H9 (cell line): ENCODE measurements around the gene SALL3. TPM values are rescaled to one million over a fixed set of nuclear protein-coding genes. Genes with fewer than 3 reads are reported as not detected.

ENCODE experiments used
- DNase-seq: peaks from one replicate; pipeline ENCODE4 v3.0.0-alpha.2; 2017
- H2AFZ ChIP-seq: one replicate; pipeline ENCODE4 v1.6.1; 2013; ENCODE audit warnings: mild to moderate bottlenecking, low read length, control low read depth, moderate library complexity
- H2AK5ac ChIP-seq: 2 replicates; pipeline ENCODE4 v1.6.1; 2013; ENCODE audit warnings: low read length, control low read depth, mixed read lengths; ENCODE audit not compliant: insufficient read length
- H2BK120ac ChIP-seq: one replicate; pipeline ENCODE4 v1.6.1; 2013; ENCODE audit warnings: low read depth, mild to moderate bottlenecking, low read length, control low read depth, inconsistent platforms; ENCODE audit not compliant: poor library complexity, severe bottlenecking
- H2BK12ac ChIP-seq: 2 replicates; pipeline ENCODE4 v1.6.1; 2013; ENCODE audit warnings: low read length, control low read depth, mixed read lengths, low read depth; ENCODE audit not compliant: insufficient read length
- H2BK15ac ChIP-seq: 2 replicates; pipeline ENCODE4 v1.6.1; 2013; ENCODE audit warnings: low read depth, low read length, control low read depth
- H2BK20ac ChIP-seq: one replicate; pipeline ENCODE4 v1.6.1; 2013; ENCODE audit warnings: low read depth, mild to moderate bottlenecking, low read length, control low read depth, inconsistent platforms; ENCODE audit not compliant: poor library complexity, severe bottlenecking
- H2BK5ac ChIP-seq: 2 replicates; pipeline ENCODE4 v1.6.1; 2013; ENCODE audit warnings: low read length, control low read depth, mixed read lengths; ENCODE audit not compliant: insufficient read length
- H3K14ac ChIP-seq: 2 replicates; pipeline ENCODE4 v1.6.1; 2013; ENCODE audit warnings: low read length, control low read depth; ENCODE audit not compliant: insufficient read depth
- H3K18ac ChIP-seq: 2 replicates; pipeline ENCODE4 v1.6.1; 2013; ENCODE audit warnings: low read depth, mild to moderate bottlenecking, mixed read lengths, low read length, control low read depth; ENCODE audit not compliant: insufficient read length
- H3K23ac ChIP-seq: 2 replicates; pipeline ENCODE4 v1.6.1; 2013; ENCODE audit warnings: low read length, control low read depth, mixed read lengths, low read depth; ENCODE audit not compliant: insufficient read length
- H3K23me2 ChIP-seq: 2 replicates; pipeline ENCODE4 v1.6.1; 2013; ENCODE audit warnings: low read depth, mild to moderate bottlenecking, mixed read lengths, low read length, control low read depth; ENCODE audit not compliant: insufficient read length, poor library complexity, severe bottlenecking
- H3K27ac ChIP-seq: 2 replicates; pipeline ENCODE4 v1.5.1; 2013; ENCODE audit warnings: low read length, control low read depth, mixed read lengths, low read depth; ENCODE audit not compliant: insufficient read length
- H3K27me3 ChIP-seq: 2 replicates; pipeline ENCODE4 v1.6.1; 2013; ENCODE audit warnings: low read length, control low read depth, inconsistent platforms; ENCODE audit not compliant: insufficient read depth
- H3K4ac ChIP-seq: 2 replicates; pipeline ENCODE4 v1.6.1; 2013; ENCODE audit warnings: low read depth, mild to moderate bottlenecking, control low read depth, inconsistent platforms, low read length, moderate library complexity
- H3K4me1 ChIP-seq: 2 replicates; pipeline ENCODE4 v1.6.1; 2013; ENCODE audit warnings: low read length, control low read depth, inconsistent platforms; ENCODE audit not compliant: insufficient read depth
- H3K4me2 ChIP-seq: 2 replicates; pipeline ENCODE4 v1.6.1; 2013; ENCODE audit warnings: low read length, control low read depth, mixed read lengths; ENCODE audit not compliant: insufficient read length, insufficient read depth
- H3K56ac ChIP-seq: 2 replicates; pipeline ENCODE4 v1.6.1; 2013; ENCODE audit warnings: low read depth, mild to moderate bottlenecking, mixed read lengths, low read length, control low read depth; ENCODE audit not compliant: insufficient read length
- H3K79me1 ChIP-seq: 2 replicates; pipeline ENCODE4 v1.6.1; 2013; ENCODE audit warnings: low read depth, mild to moderate bottlenecking, moderate library complexity, low read length, control low read depth, inconsistent platforms; ENCODE audit not compliant: insufficient read depth, poor library complexity, severe bottlenecking
- H3K79me2 ChIP-seq: 2 replicates; pipeline ENCODE4 v1.6.1; 2013; ENCODE audit warnings: low read length, control low read depth, inconsistent platforms; ENCODE audit not compliant: insufficient read depth
- H3K9ac ChIP-seq: 2 replicates; pipeline ENCODE4 v1.6.1; 2013; ENCODE audit warnings: low read length, control low read depth, mixed read lengths; ENCODE audit not compliant: insufficient read length; ENCODE audit errors: extremely low read depth
- H3K9me3 ChIP-seq: one replicate; pipeline ENCODE4 v1.6.1; 2013; ENCODE audit warnings: low read depth, low read length, inconsistent platforms; ENCODE audit not compliant: control insufficient read depth
- H3T11ph ChIP-seq: one replicate; pipeline ENCODE4 v1.6.1; 2013; ENCODE audit warnings: mild to moderate bottlenecking, low read length, control low read depth, inconsistent platforms
- H4K20me1 ChIP-seq: one replicate; pipeline ENCODE4 v1.6.1; 2013; ENCODE audit not compliant: control insufficient read depth, insufficient read length, insufficient read depth
- H4K5ac ChIP-seq: 2 replicates; pipeline ENCODE4 v1.6.1; 2013; ENCODE audit warnings: low read depth, mild to moderate bottlenecking, mixed read lengths, low read length, control low read depth; ENCODE audit not compliant: insufficient read length
- H4K8ac ChIP-seq: replicated peaks from 2 replicates; pipeline ENCODE4 v1.6.1; 2013; ENCODE audit warnings: low read length, control low read depth, mixed read lengths, low read depth; ENCODE audit not compliant: insufficient read length
- H4K91ac ChIP-seq: 2 replicates; pipeline ENCODE4 v1.6.1; 2013; ENCODE audit warnings: low read depth, mild to moderate bottlenecking, moderate library complexity, mixed read lengths, low read length, control low read depth; ENCODE audit not compliant: insufficient read length
- H3K27ac Mint-ChIP-seq, 3 experiments: 2 replicates in 2 of 3; 3 replicates in 1 of 3; pipeline ENCODE4 v1.8.0; 2020 to 2021; ENCODE audit warnings: mixed read lengths in 3 of 3, mild to moderate bottlenecking in 1 of 3, moderate library complexity in 1 of 3
- H3K27me3 Mint-ChIP-seq: 2 replicates; pipeline ENCODE4 v1.8.0; 2021; ENCODE audit warnings: low read depth, mild to moderate bottlenecking, moderate library complexity, mixed read lengths
- H3K36me3 Mint-ChIP-seq, 3 experiments: 2 replicates in 2 of 3; 3 replicates in 1 of 3; pipeline ENCODE4 v1.8.0; 2020 to 2021; ENCODE audit warnings: low read depth in 3 of 3, mixed read lengths in 3 of 3; ENCODE audit not compliant: insufficient read depth in 1 of 3
- H3K4me1 Mint-ChIP-seq, 2 experiments: 2 replicates each; pipeline ENCODE4 v1.8.0; 2020; ENCODE audit warnings: mixed read lengths in 2 of 2
- H3K4me3 Mint-ChIP-seq, 2 experiments: 2 replicates in 1 of 2; 3 replicates in 1 of 2; pipeline ENCODE4 v1.8.0; 2020 to 2021; ENCODE audit warnings: mild to moderate bottlenecking in 2 of 2, mixed read lengths in 2 of 2, moderate library complexity in 1 of 2
- H3K9me3 Mint-ChIP-seq, 2 experiments: 2 replicates in 1 of 2; 3 replicates in 1 of 2; pipeline ENCODE4 v1.8.0; 2020; ENCODE audit warnings: mild to moderate bottlenecking in 2 of 2, mixed read lengths in 2 of 2, moderate library complexity in 1 of 2
- CTCF ChIP-seq: fragments of 200-600 bp; sonication (generic); conservative IDR thresholded peaks from 3 replicates; pipeline ENCODE4 v1.8.0; 2021; ENCODE audit warnings: antibody characterized with exemption, mild to moderate bottlenecking
- WGBS: extraction: QIAGEN DNeasy Blood & Tissue Kit; methylation state at CpG from one replicate; pipeline ENCODE4 v1.1.7; 2013; ENCODE audit warnings: missing lambda C conversion rate, low lambda C conversion rate, mixed read lengths; ENCODE audit not compliant: insufficient read length; ENCODE audit errors: extremely low coverage; 5-methylcytosine and 5-hydroxymethylcytosine counted together
- total RNA-seq: library from RNA; stranded (reverse); gene quantifications from 2 replicates; pipeline ENCODE4 v1.2.1, GENCODE V29; 2021

SALL3 gene
- total RNA-seq, 1 experiment from 2014 or later: 52.4 TPM

GRCh38 chr18:79043288-79043687 lies 63.7 kb downstream of the SALL3 start:
- no peak overlapping the region for H3K23ac ChIP-seq
- no peak overlapping the region for H4K5ac ChIP-seq
- H3K79me2 ChIP-seq: no peaks in the 10 kb centered on the region
- H3K23me2 ChIP-seq: no peaks in the 10 kb centered on the region
- H2BK15ac ChIP-seq: no peak overlapping the region
- H3K27ac Mint-ChIP-seq: no peak overlapping the region
- H3K4ac ChIP-seq: no peak overlapping the region
- TF ChIP-seq CTCF: no peak
- no peak overlapping the region for H3K14ac ChIP-seq
- peaks cover 0 to 4% (median 0%) of the 10 kb centered on the region in 3 experiments; a peak in 5 of 7 replicates for H3K36me3 Mint-ChIP-seq
- no peak overlapping the region for H3K56ac ChIP-seq
- H3K27ac ChIP-seq: no peak overlapping the region
- H2AFZ ChIP-seq: no peak overlapping the region
- H4K8ac ChIP-seq: no peak overlapping the region
- no peak overlapping the region for H3K9ac ChIP-seq
- H3K27me3 ChIP-seq: no peaks in the 10 kb centered on the region
- H4K91ac ChIP-seq: no peak overlapping the region
- H3K79me1 ChIP-seq: no peaks in the 10 kb centered on the region
- H2BK5ac ChIP-seq: no peak overlapping the region
- WGBS: 100% methylated on average over 1 of the region's 5 CpGs
- H3K4me1 Mint-ChIP-seq: peaks cover 0 to 9% of the 10 kb centered on the region in 2 experiments; a peak in 2 of 4 replicates
- no peak overlapping the region for H2BK12ac ChIP-seq
- H4K20me1 ChIP-seq: no peaks in the 10 kb centered on the region
- H2AK5ac ChIP-seq: no peak overlapping the region
- H3T11ph ChIP-seq: no peak overlapping the region
- H3K9me3 Mint-ChIP-seq: peaks cover 15 to 30% of the 10 kb centered on the region in 2 experiments
- no peak overlapping the region for H3K18ac ChIP-seq
- no peak for DNase-seq
- H2BK20ac ChIP-seq: no peak overlapping the region
- no peak overlapping the region for H3K4me2 ChIP-seq
- H3K9me3 ChIP-seq: no peaks in the 10 kb centered on the region
- no peak overlapping the region for H3K4me3 Mint-ChIP-seq
- peaks cover 9% of the 10 kb centered on the region; the same call in 1 of the 2 replicates for H3K27me3 Mint-ChIP-seq
- no peaks in the 10 kb centered on the region for H3K4me1 ChIP-seq
- H2BK120ac ChIP-seq: no peak overlapping the region
